ENCODE data around the gene MAD1L1.

MAD1L1 gene

GRCh38 chr7:2041496-2042367 is 191.0 kb downstream of the MAD1L1 start:
- no peak for DNase-seq (ENCODE audit: low read depth, low spot score)
- no peak for TF ChIP-seq CTCF (IDR thresholded peaks at IDR 0.05; ENCODE audit: low read depth, low read length)
- H3K4me3 ChIP-seq (ENCODE audit: low read depth, low read length) = no peak overlapping the region
- in situ Hi-C loops (cut with HindIII; ENCODE audit: low sequenced_read_pairs) = no loop called here

GRCh38 chr7:2040893-2041270 is 191.9 kb downstream of the MAD1L1 start:
- no peak overlapping the region for H3K4me3 ChIP-seq (ENCODE audit: low read depth, low read length)
- in situ Hi-C loops (cut with HindIII; ENCODE audit: low sequenced_read_pairs) = no loop called here
- no peak for TF ChIP-seq CTCF (IDR thresholded peaks at IDR 0.05; ENCODE audit: low read depth, low read length)
- DNase-seq (ENCODE audit: low read depth, low spot score) = no peak

- DNase-seq (ENCODE audit: low read depth, low spot score) = no peak
- no peak for TF ChIP-seq CTCF (IDR thresholded peaks at IDR 0.05; ENCODE audit: low read depth, low read length)
- no peak overlapping the region for H3K4me3 ChIP-seq (ENCODE audit: low read depth, low read length)
- in situ Hi-C loops (cut with HindIII; ENCODE audit: low sequenced_read_pairs) = no loop called here
Measured at GRCh38 chr7:2040201-2040892, 192.4 kb downstream of the MAD1L1 start.

GRCh38 chr7:2038931-2039728 is 193.6 kb downstream of the MAD1L1 start:
- no peak for TF ChIP-seq CTCF (IDR thresholded peaks at IDR 0.05; ENCODE audit: low read depth, low read length)
- H3K4me3 ChIP-seq (ENCODE audit: low read depth, low read length) = no peak overlapping the region
- DNase-seq (ENCODE audit: low read depth, low spot score) = no peak
- in situ Hi-C loops (cut with HindIII; ENCODE audit: low sequenced_read_pairs) = no loop called here

- no peak overlapping the region for H3K4me3 ChIP-seq (ENCODE audit: low read depth, low read length)
- DNase-seq (ENCODE audit: low read depth, low spot score) = peak; percentile 28
- no peak for TF ChIP-seq CTCF (IDR thresholded peaks at IDR 0.05; ENCODE audit: low read depth, low read length)
- in situ Hi-C loops (cut with HindIII; ENCODE audit: low sequenced_read_pairs) = no loop called here
Measured at GRCh38 chr7:2037808-2038522, 194.8 kb downstream of the MAD1L1 start.

GRCh38 chr7:2037301-2037807 is 195.4 kb downstream of the MAD1L1 start:
- in situ Hi-C loops (cut with HindIII; ENCODE audit: low sequenced_read_pairs) = no loop called here
- TF ChIP-seq CTCF (IDR thresholded peaks at IDR 0.05; ENCODE audit: low read depth, low read length) = no peak
- no peak for DNase-seq (ENCODE audit: low read depth, low spot score)
- H3K4me3 ChIP-seq (ENCODE audit: low read depth, low read length) = no peak overlapping the region
